GM23338 (cell line): Measurements from ENCODE around the gene PRR18.

Experiments
- EZH2 ChIP-seq: fragments of 200-600 bp; sonication (generic); IDR thresholded peaks from one replicate; pipeline ENCODE4 v1.8.0; 2017; ENCODE audit warnings: antibody characterized with exemption, mild to moderate bottlenecking, low read depth; ENCODE audit not compliant: unreplicated experiment
- EZH2phosphoT487 ChIP-seq: fragments of 200-600 bp; sonication (generic); IDR thresholded peaks from one replicate; pipeline ENCODE4 v1.8.1; 2018; ENCODE audit warnings: antibody characterized with exemption; ENCODE audit not compliant: unreplicated experiment
- JUNB ChIP-seq: IDR thresholded peaks from one replicate; pipeline ENCODE4 v1.6.1; 2016; ENCODE audit warnings: antibody characterized with exemption; ENCODE audit not compliant: unreplicated experiment
- POLR2AphosphoS5 ChIP-seq: IDR thresholded peaks from 2 replicates; pipeline ENCODE4 v1.6.1; 2016; ENCODE audit warnings: antibody characterized with exemption, low read depth
- ZNF331 ChIP-seq: fragments of 250-450 bp; sonication (Bioruptor Pico); IDR thresholded peaks from 2 replicates; pipeline ENCODE4 v1.5.0; 2020; ENCODE audit warnings: low read depth, mild to moderate bottlenecking, moderate library complexity
- TF ChIP-seq, protein P1 (sequence below), 2 experiments: fragments of 200-600 bp in 1 of 2; sonication (generic) in 1 of 2; conservative IDR thresholded peaks; 2 replicates each; pipeline versions ENCODE4 v1.5.1 to v1.6.1; 2016 to 2017; ENCODE audit warnings: antibody characterized with exemption in 2 of 2, low read depth in 2 of 2, mild to moderate bottlenecking in 2 of 2, moderate library complexity in 1 of 2
- TF ChIP-seq, protein P2 (sequence below): IDR thresholded peaks from one replicate; pipeline ENCODE4 v1.6.1; 2018; ENCODE audit warnings: antibody characterized with exemption; ENCODE audit not compliant: unreplicated experiment

DNA sequence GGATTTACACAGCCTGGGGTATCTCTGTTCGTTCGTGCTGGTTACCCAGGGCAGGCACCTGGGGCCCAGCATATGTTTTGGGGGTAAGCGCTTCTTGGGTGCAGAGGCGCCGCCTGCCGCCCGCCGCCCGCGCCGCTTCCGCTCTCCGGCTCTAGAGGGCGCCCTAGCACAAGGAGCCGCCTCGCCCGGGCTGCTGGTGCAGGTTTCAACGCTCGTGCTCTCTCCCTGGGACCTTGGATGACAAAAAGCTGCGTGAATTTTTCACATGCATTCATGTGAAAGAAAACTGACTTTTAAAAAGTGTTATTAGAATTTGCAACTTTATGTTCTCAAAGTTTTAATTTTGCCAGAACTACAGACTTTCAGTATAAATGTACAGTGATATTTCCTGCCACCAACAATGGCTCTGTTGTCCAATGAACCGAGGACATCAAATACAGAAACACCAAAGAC lies 32.5 kb downstream of the PRR18 start:
- TF ChIP-seq, protein P1, sequence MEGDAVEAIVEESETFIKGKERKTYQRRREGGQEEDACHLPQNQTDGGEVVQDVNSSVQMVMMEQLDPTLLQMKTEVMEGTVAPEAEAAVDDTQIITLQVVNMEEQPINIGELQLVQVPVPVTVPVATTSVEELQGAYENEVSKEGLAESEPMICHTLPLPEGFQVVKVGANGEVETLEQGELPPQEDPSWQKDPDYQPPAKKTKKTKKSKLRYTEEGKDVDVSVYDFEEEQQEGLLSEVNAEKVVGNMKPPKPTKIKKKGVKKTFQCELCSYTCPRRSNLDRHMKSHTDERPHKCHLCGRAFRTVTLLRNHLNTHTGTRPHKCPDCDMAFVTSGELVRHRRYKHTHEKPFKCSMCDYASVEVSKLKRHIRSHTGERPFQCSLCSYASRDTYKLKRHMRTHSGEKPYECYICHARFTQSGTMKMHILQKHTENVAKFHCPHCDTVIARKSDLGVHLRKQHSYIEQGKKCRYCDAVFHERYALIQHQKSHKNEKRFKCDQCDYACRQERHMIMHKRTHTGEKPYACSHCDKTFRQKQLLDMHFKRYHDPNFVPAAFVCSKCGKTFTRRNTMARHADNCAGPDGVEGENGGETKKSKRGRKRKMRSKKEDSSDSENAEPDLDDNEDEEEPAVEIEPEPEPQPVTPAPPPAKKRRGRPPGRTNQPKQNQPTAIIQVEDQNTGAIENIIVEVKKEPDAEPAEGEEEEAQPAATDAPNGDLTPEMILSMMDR (conservative IDR thresholded peaks at IDR 0.05; ENCODE audit: low read depth in 2 of 2): peak; percentile 93 to 98
- TF ChIP-seq POLR2AphosphoS5 (no peak), JUNB (no peak), ZNF331 (CRISPR knock-in tag) (no peak), EZH2phosphoT487 (no peak), EZH2 (no peak)
- TF ChIP-seq, protein P2, sequence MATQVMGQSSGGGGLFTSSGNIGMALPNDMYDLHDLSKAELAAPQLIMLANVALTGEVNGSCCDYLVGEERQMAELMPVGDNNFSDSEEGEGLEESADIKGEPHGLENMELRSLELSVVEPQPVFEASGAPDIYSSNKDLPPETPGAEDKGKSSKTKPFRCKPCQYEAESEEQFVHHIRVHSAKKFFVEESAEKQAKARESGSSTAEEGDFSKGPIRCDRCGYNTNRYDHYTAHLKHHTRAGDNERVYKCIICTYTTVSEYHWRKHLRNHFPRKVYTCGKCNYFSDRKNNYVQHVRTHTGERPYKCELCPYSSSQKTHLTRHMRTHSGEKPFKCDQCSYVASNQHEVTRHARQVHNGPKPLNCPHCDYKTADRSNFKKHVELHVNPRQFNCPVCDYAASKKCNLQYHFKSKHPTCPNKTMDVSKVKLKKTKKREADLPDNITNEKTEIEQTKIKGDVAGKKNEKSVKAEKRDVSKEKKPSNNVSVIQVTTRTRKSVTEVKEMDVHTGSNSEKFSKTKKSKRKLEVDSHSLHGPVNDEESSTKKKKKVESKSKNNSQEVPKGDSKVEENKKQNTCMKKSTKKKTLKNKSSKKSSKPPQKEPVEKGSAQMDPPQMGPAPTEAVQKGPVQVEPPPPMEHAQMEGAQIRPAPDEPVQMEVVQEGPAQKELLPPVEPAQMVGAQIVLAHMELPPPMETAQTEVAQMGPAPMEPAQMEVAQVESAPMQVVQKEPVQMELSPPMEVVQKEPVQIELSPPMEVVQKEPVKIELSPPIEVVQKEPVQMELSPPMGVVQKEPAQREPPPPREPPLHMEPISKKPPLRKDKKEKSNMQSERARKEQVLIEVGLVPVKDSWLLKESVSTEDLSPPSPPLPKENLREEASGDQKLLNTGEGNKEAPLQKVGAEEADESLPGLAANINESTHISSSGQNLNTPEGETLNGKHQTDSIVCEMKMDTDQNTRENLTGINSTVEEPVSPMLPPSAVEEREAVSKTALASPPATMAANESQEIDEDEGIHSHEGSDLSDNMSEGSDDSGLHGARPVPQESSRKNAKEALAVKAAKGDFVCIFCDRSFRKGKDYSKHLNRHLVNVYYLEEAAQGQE: no peak
